HUES64 (cell line): Measurements from ENCODE around the gene CDC25A.
"Not testable (repeated sequence)": the region's sequence is repeated elsewhere in the genome, so short reads cannot be mapped to it uniquely, and the experiment has no call there.

Experiments
- H3K27ac ChIP-seq: 2 replicates; pipeline ENCODE4 v1.7.0; 2013; ENCODE audit warnings: low read depth, low read length, inconsistent platforms
- H3K27me3 ChIP-seq: 2 replicates; pipeline ENCODE4 v1.6.1; 2013; ENCODE audit warnings: mild to moderate bottlenecking, low read length; ENCODE audit not compliant: insufficient read depth
- H3K36me3 ChIP-seq: 2 replicates; pipeline ENCODE4 v1.6.1; 2013; ENCODE audit warnings: mild to moderate bottlenecking, low read length; ENCODE audit not compliant: insufficient read depth
- H3K4me1 ChIP-seq: 2 replicates; pipeline ENCODE4 v1.6.1; 2013; ENCODE audit warnings: mild to moderate bottlenecking, low read length, moderate library complexity; ENCODE audit not compliant: insufficient read depth
- H3K4me3 ChIP-seq: 2 replicates; pipeline ENCODE4 v1.5.1; 2013; ENCODE audit warnings: mild to moderate bottlenecking, low read length, moderate library complexity
- H3K9ac ChIP-seq: 2 replicates; pipeline ENCODE4 v1.6.1; 2013; ENCODE audit warnings: mild to moderate bottlenecking, low read depth, low read length
- H3K9me3 ChIP-seq: 2 replicates; pipeline ENCODE4 v1.6.1; 2013; ENCODE audit warnings: low read depth, low read length; ENCODE audit not compliant: insufficient read depth
- WGBS: fragments of 150-250, 120-280 bp; methylation state at CpG from one replicate; pipeline ENCODE4 v1.1.7; 2013; ENCODE audit warnings: missing lambda C conversion rate; 5-methylcytosine and 5-hydroxymethylcytosine counted together

CDC25A gene

DNA sequence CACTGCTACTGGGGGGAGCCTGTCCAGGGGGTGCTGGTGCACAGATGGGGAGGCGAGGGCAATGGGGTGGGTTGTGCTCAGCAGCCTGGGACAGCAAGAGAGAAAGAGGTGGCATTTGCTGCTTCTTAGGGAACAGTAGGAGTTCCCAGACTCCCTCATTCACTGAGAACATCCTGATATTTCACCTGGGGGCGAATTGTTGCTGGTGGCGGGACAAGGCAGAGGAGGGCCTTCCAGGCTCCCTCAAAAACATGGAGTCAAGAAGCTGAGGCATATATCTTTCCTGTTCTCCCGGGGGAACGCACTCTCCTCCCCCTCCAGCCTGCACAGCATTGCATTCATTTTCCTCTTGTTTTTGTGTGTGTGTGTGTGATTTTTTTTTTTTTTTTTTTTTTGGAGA lies 65.7 kb downstream of the CDC25A start:
- Histone ChIP-seq H3K9me3 (no peaks in the 10 kb centered on the region), H3K27me3 (no peaks in the 10 kb centered on the region), H3K4me3 (no peak overlapping the region), H3K27ac (no peak overlapping the region), H3K9ac (no peak overlapping the region), H3K4me1 (no peaks in the 10 kb centered on the region; the same call in 1 of the 2 replicates), H3K36me3 (no peaks in the 10 kb centered on the region)
- 91% methylated on average over 5 of the region's 5 CpGs for WGBS

DNA sequence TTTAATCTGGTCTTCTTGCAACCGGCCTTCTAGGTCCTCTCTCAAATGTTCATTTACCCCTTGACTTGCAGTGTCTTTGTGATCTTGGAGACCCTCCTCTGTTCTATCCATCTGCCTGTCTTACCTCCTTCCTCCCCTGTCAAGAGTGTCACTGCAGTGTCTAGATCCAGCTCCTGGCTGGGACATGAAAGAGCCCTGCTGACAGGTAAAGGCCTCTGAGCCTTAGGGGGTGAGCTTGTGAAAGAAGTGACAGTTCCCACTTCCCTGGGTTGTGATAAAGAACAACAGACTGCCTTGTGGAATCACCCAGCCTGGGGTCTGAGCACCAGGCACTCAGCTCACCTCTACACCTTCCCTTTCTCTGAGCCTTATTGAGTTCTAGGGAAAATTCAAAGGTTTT lies 68.0 kb downstream of the CDC25A start:
- no peak overlapping the region for H3K27ac ChIP-seq
- no peak overlapping the region for H3K4me3 ChIP-seq
- 76% methylated on average over 1 of the region's 1 CpG for WGBS
- H3K36me3 ChIP-seq: no peaks in the 10 kb centered on the region
- H3K9ac ChIP-seq: no peak overlapping the region
- H3K4me1 ChIP-seq: no peaks in the 10 kb centered on the region; the same call in 1 of the 2 replicates
- no peaks in the 10 kb centered on the region for H3K27me3 ChIP-seq
- no peaks in the 10 kb centered on the region for H3K9me3 ChIP-seq

DNA sequence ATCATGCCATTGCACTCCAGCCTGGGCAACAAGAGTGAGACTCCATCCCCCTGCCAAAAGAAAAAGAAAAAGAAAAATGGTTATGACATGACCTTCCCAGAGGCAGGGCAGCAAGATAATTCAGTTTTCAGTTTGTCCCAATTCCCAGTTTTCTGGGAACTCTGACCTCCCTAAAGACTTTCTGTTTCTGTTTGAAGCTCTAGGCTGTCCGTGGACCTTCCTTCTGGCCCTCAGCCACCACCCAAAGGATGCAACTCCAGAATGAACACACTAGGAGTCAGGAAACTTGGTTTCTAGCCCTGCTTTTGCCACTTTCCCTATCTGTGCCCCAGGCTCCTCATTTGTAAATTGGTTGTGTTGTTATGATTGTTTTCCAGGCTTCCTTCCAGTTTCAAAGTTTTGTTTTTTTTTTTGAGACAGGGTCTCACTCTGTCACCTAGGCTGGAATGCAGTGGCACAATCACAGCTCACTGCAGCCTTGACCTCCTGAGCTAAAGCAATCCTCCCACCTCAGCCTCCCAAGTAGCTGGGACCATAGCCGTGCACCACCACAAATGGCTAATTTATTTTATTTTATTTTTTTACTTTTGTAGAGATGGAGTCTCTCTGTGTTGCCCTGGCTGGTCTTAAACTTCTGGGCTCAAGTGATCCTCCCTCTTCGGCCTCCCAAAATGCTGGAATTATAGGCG lies 68.6 kb downstream of the CDC25A start:
- no peak overlapping the region for H3K4me3 ChIP-seq
- no peaks in the 10 kb centered on the region for H3K36me3 ChIP-seq
- 88% methylated on average over 3 of the region's 4 CpGs for WGBS
- H3K27ac ChIP-seq: no peak overlapping the region
- no peak overlapping the region for H3K9ac ChIP-seq
- no peaks in the 10 kb centered on the region for H3K27me3 ChIP-seq
- no peaks in the 10 kb centered on the region for H3K9me3 ChIP-seq
- no peaks in the 10 kb centered on the region; the same call in 1 of the 2 replicates for H3K4me1 ChIP-seq

DNA sequence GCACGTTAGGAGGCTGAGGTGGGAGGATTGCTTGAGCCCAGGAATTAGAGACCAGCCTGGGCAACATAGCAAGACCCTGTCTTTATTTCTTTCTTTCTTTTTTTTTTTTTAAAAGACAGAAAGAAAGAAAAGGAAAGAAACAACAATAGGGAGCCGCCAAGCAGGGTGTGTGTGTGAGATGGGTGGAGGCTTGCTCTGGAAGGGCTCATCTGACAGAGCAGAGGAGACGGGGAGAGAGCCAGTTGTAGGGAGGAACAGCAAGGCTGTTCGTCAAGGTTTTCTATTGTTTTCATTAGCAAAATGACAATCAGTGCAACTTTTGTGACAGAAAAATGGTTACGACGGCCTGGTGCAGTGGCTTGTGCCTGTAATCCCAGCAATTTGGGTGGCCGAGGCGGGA lies 69.3 kb downstream of the CDC25A start:
- Histone ChIP-seq H3K9ac (no peak overlapping the region), H3K4me3 (no peak overlapping the region), H3K27me3 (no peaks in the 10 kb centered on the region), H3K27ac (no peak overlapping the region), H3K9me3 (no peaks in the 10 kb centered on the region), H3K4me1 (no peaks in the 10 kb centered on the region; the same call in 1 of the 2 replicates), H3K36me3 (no peaks in the 10 kb centered on the region)
- 93% methylated on average over 8 of the region's 8 CpGs for WGBS

DNA sequence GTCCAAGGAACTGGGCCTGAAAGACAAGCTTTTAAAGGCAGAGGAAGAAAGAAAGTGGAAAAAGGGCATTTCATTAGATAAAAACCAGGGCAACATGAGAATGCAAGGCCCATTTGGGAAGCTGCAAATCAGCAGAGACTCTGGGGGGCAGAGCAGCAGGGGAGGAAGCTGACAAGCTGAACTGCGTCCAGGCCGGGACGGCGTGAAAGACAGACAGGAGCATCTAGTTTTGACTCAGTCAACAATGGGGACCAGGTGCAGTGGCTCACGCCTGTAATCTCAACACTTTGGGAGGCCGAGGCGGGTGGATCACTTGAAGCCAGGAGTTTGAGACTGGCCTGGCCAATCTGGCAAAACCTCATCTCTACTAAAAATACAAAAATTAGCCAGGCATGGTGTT lies 69.9 kb downstream of the CDC25A start:
- Histone ChIP-seq H3K9me3 (no peaks in the 10 kb centered on the region), H3K36me3 (no peaks in the 10 kb centered on the region), H3K27me3 (no peaks in the 10 kb centered on the region), H3K9ac (no peak overlapping the region), H3K4me3 (no peak overlapping the region), H3K27ac (no peak overlapping the region), H3K4me1 (no peaks in the 10 kb centered on the region; the same call in none of the 2 replicates)
- 66% methylated on average over 7 of the region's 7 CpGs for WGBS

DNA sequence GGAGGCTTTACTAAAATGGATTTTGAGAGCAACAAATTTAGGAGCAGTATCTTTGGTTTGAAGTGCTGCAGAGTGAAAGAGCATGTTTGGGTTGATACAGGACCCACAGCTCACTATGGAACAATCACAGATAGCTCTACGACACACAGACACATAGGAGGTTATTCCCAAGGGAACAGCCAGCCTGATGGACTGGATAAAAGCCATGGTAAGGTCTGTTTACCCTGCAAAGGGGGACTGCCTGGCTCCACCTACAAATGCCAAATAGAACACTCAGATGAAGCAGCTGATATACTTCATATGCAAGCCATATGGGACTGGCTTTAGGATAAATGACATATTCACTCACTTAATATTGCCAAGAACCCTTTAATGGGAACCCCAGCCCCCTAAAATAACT lies 75.4 kb downstream of the CDC25A start:
- 94% methylated on average over 1 of the region's 1 CpG for WGBS
- Histone ChIP-seq H3K9ac (no peak overlapping the region), H3K27me3 (no peaks in the 10 kb centered on the region), H3K36me3 (no peaks in the 10 kb centered on the region), H3K9me3 (0 out of 2 replicates have a peak, but pooled peaks cover 6% of the 10 kb centered on the region), H3K27ac (no peak overlapping the region), H3K4me1 (peaks cover 8% of the 10 kb centered on the region; the same call in 1 of the 2 replicates), H3K4me3 (no peak overlapping the region)

DNA sequence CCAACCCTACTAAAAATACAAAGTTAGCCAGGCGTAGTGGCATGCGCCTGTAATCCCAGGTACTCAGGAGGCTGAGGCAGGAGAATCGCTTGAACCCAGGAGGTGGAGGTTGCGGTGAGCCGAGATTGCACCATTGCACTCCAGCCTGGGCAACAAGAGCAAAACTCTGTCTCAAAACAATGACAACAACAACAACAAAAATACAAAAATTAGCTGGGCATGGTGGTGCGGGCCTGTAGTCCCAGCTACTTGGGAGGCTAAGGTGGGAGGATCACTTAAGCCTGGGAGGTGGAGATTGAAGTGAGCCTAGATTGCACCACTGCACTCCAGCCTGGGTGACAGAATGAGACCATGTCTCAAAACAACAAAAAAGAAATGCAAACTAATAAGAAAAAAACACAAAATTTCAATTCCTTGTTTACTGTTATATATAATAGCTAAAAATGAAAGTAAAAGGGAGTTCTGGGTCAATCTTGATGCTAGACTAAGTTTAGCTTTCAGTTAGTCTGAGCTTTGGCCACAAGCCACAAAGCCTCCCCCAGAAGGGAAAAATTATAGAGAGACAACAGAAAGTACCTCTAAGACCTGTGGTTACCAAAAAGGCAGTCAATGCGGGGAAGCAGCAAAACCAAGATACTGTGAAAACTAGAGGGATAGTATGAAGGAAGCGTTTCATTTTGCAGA lies 76.0 kb downstream of the CDC25A start:
- H3K4me1 ChIP-seq: peaks cover 12% of the 10 kb centered on the region
- H3K27me3 ChIP-seq, H3K9me3 ChIP-seq, H3K9ac ChIP-seq, H3K27ac ChIP-seq, H3K4me3 ChIP-seq, H3K36me3 ChIP-seq: not testable (repeated sequence)
- 80% methylated on average over 8 of the region's 8 CpGs for WGBS

DNA sequence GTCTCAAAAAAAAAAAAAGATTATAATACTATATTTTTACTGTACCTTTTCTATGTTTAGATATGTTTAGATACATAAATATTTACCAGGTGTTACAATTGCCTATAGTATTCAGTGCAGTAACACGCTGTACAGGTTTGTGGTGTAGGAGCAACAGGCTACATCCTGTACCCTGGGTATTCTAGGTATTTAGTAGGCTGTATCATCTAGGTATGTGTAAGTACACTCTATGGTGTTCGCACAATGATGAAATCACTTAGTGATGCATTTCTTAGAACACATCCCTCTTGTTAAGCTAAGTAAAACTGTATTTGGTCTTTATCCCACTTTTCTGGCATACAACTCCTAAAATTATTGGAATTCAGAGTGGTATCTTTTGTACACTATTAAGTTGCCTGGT lies 77.8 kb downstream of the CDC25A start:
- no peak overlapping the region for H3K4me3 ChIP-seq
- H3K36me3 ChIP-seq: no peaks in the 10 kb centered on the region
- 95% methylated on average over 1 of the region's 2 CpGs for WGBS
- no peak overlapping the region for H3K9ac ChIP-seq
- no peak overlapping the region for H3K27ac ChIP-seq
- 0 out of 2 replicates have a peak, but pooled peaks cover 6% of the 10 kb centered on the region for H3K9me3 ChIP-seq
- H3K27me3 ChIP-seq: no peaks in the 10 kb centered on the region
- H3K4me1 ChIP-seq: peaks cover 12% of the 10 kb centered on the region

DNA sequence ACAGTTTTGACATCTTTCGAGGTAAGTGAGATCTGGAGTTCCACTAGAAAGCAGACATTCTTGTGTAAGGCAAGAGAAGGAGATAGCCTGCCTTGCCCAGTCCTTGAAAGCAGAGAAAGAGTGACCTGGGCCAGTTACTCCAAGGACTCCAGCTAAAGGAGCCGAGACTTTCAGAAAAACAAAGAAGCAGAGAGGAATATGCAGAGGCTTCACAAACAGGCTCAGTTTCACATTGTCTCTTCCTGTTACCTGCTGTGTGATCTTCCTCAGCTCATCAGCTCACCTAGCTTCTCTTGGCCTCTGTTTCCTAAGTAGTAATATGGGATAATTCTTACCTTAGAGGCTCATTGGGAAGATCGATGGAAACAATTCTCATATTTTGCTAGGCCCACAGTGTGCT lies 81.0 kb downstream of the CDC25A start:
- Histone ChIP-seq H3K4me1 (peaks cover 4% of the 10 kb centered on the region; the same call in 1 of the 2 replicates), H3K36me3 (no peaks in the 10 kb centered on the region), H3K9me3 (0 out of 2 replicates have a peak, but pooled peaks cover 6% of the 10 kb centered on the region), H3K4me3 (no peak overlapping the region), H3K27me3 (no peaks in the 10 kb centered on the region), H3K27ac (peak overlapping the region; percentile 9; the same call in 1 of the 2 replicates), H3K9ac (no peak overlapping the region)
- WGBS: 56% methylated on average over 3 of the region's 3 CpGs
